ENCODE measurements around the gene ITGA11. TPM values are rescaled to one million over a fixed set of nuclear protein-coding genes. Genes with fewer than 3 reads are reported as not detected.

ITGA11 gene
- total RNA-seq, 1 donor from 2014 or later, result not detected

GRCh38 chr15:68447209-68447608 lies 15.2 kb upstream of the ITGA11 start:
- no peaks in the 10 kb centered on the region for H3K36me3 Mint-ChIP-seq (ENCODE audit: insufficient read depth)
- DNase-seq (ENCODE audit: low spot score, unreplicated experiment), result no peak
- H3K4me3 Mint-ChIP-seq (ENCODE audit: low read depth), result no peak overlapping the region
- H3K27me3 Mint-ChIP-seq, result peaks cover 22% of the 10 kb centered on the region
- no peak overlapping the region for H3K27ac Mint-ChIP-seq
- TF ChIP-seq CTCF (IDR thresholded peaks at IDR 0.05; ENCODE audit: unreplicated experiment), result no peak
- no peaks in the 10 kb centered on the region for H3K9me3 Mint-ChIP-seq (ENCODE audit: low read depth)
- no peaks in the 10 kb centered on the region for H3K4me1 Mint-ChIP-seq (ENCODE audit: low read depth)

- DNase-seq (ENCODE audit: low spot score, unreplicated experiment), result no peak
- Mint-ChIP-seq H3K4me3 (ENCODE audit: low read depth) (no peak overlapping the region), H3K27ac (no peak overlapping the region), H3K4me1 (ENCODE audit: low read depth) (no peaks in the 10 kb centered on the region), H3K36me3 (ENCODE audit: insufficient read depth) (no peaks in the 10 kb centered on the region), H3K9me3 (ENCODE audit: low read depth) (no peaks in the 10 kb centered on the region), H3K27me3 (peaks cover 33% of the 10 kb centered on the region)
- no peak for TF ChIP-seq CTCF (IDR thresholded peaks at IDR 0.05; ENCODE audit: unreplicated experiment)
These were observed 13.4 kb upstream of the ITGA11 start for GRCh38 chr15:68445351-68445750.

GRCh38 chr15:68444336-68444735 lies 12.4 kb upstream of the ITGA11 start:
- H3K9me3 Mint-ChIP-seq (ENCODE audit: low read depth), result no peaks in the 10 kb centered on the region
- no peak for TF ChIP-seq CTCF (IDR thresholded peaks at IDR 0.05; ENCODE audit: unreplicated experiment)
- H3K27ac Mint-ChIP-seq, result no peak overlapping the region
- no peaks in the 10 kb centered on the region for H3K4me1 Mint-ChIP-seq (ENCODE audit: low read depth)
- DNase-seq (ENCODE audit: low spot score, unreplicated experiment), result no peak
- H3K4me3 Mint-ChIP-seq (ENCODE audit: low read depth), result no peak overlapping the region
- H3K36me3 Mint-ChIP-seq (ENCODE audit: insufficient read depth), result no peaks in the 10 kb centered on the region
- H3K27me3 Mint-ChIP-seq, result peaks cover 37% of the 10 kb centered on the region

- Mint-ChIP-seq H3K27me3 (peaks cover 46% of the 10 kb centered on the region), H3K36me3 (ENCODE audit: insufficient read depth) (no peaks in the 10 kb centered on the region), H3K27ac (no peak overlapping the region), H3K4me1 (ENCODE audit: low read depth) (no peaks in the 10 kb centered on the region), H3K9me3 (ENCODE audit: low read depth) (no peaks in the 10 kb centered on the region), H3K4me3 (ENCODE audit: low read depth) (no peak overlapping the region)
- TF ChIP-seq CTCF (IDR thresholded peaks at IDR 0.05; ENCODE audit: unreplicated experiment), result no peak
- DNase-seq (ENCODE audit: low spot score, unreplicated experiment), result no peak
These were observed 10.9 kb upstream of the ITGA11 start for GRCh38 chr15:68442903-68443302.

- no peak overlapping the region for H3K27ac Mint-ChIP-seq
These were observed 10.1 kb upstream of the ITGA11 start for GRCh38 chr15:68442041-68442440.

More at GRCh38 chr15:68442041-68442440, 10.1 kb upstream of the ITGA11 start:
- Mint-ChIP-seq H3K36me3 (ENCODE audit: insufficient read depth) (no peaks in the 10 kb centered on the region), H3K4me3 (ENCODE audit: low read depth) (no peak overlapping the region), H3K9me3 (ENCODE audit: low read depth) (no peaks in the 10 kb centered on the region), H3K27me3 (peaks cover 55% of the 10 kb centered on the region), H3K4me1 (ENCODE audit: low read depth) (no peaks in the 10 kb centered on the region)
- no peak for DNase-seq (ENCODE audit: low spot score, unreplicated experiment)
- TF ChIP-seq CTCF (IDR thresholded peaks at IDR 0.05; ENCODE audit: unreplicated experiment), result no peak
